Fibroblast of lung (primary cell): Measurements from ENCODE around the gene DPM1. TPM values are rescaled to one million over a fixed set of nuclear protein-coding genes. Genes with fewer than 3 reads are reported as not detected.
A peak's percentile ranks its signal among the peaks of the same experiment; 100 is the strongest.

Experiments used
- DNase-seq, 2 donors: peaks; one replicate each; pipeline versions ENCODE4 v3.0.0 to v3.0.0-alpha.2; 2010; ENCODE audit warnings: low read depth in 2 of 2
- H2AFZ ChIP-seq: 2 replicates; pipeline ENCODE4 v1.5.1; 2012; ENCODE audit warnings: low read length, control low read depth, inconsistent platforms
- H3K27ac ChIP-seq: 2 replicates; pipeline ENCODE4 v1.5.1; 2011; ENCODE audit warnings: low read length, control low read depth; ENCODE audit not compliant: insufficient read depth
- H3K27me3 ChIP-seq: 2 replicates; pipeline ENCODE4 v1.5.1; 2011; ENCODE audit warnings: mild to moderate bottlenecking, low read length; ENCODE audit not compliant: control insufficient read depth, insufficient read depth
- H3K36me3 ChIP-seq: 2 replicates; pipeline ENCODE4 v1.5.1; 2011; ENCODE audit warnings: low read length; ENCODE audit not compliant: control insufficient read depth, insufficient read depth
- H3K4me1 ChIP-seq: 2 replicates; pipeline ENCODE4 v1.5.1; 2011; ENCODE audit warnings: low read length; ENCODE audit not compliant: control insufficient read depth, insufficient read depth; ENCODE audit errors: extremely low read depth
- H3K4me2 ChIP-seq: 2 replicates; pipeline ENCODE4 v1.5.1; 2011; ENCODE audit warnings: low read length, control low read depth; ENCODE audit not compliant: insufficient read depth; ENCODE audit errors: extremely low read depth
- H3K4me3 ChIP-seq, 4 experiments: fragments of 200-600 bp in 1 of 4; sonication (generic) in 1 of 4; replicated peaks in 1 of 4; 2 replicates each; pipeline ENCODE4 v1.5.1; 2011 to 2016; ENCODE audit warnings: low read length in 4 of 4, low read depth in 3 of 4, mild to moderate bottlenecking in 3 of 4, control low read depth in 2 of 4, inconsistent platforms in 1 of 4, mixed read lengths in 1 of 4; ENCODE audit not compliant: insufficient read depth in 1 of 4; ENCODE audit errors: control extremely low read depth in 1 of 4
- H3K79me2 ChIP-seq: 2 replicates; pipeline ENCODE4 v1.5.1; 2012; ENCODE audit warnings: mild to moderate bottlenecking, low read length, inconsistent platforms; ENCODE audit not compliant: control insufficient read depth, insufficient read depth
- H3K9ac ChIP-seq: 2 replicates; pipeline ENCODE4 v1.5.1; 2011; ENCODE audit warnings: mild to moderate bottlenecking, low read length, control low read depth; ENCODE audit not compliant: insufficient read depth
- H3K9me3 ChIP-seq: 2 replicates; pipeline ENCODE4 v1.5.1; 2012; ENCODE audit warnings: low read depth, low read length; ENCODE audit not compliant: control insufficient read depth, insufficient read depth
- H4K20me1 ChIP-seq: 2 replicates; pipeline ENCODE4 v1.5.1; 2011; ENCODE audit warnings: low read length; ENCODE audit not compliant: control insufficient read depth, insufficient read depth; ENCODE audit errors: extremely low read depth
- CTCF ChIP-seq, 2 donors: IDR thresholded peaks in 1 of 2; conservative IDR thresholded peaks in 1 of 2; 1 replicate in 1 of 2; 2 replicates in 1 of 2; pipeline ENCODE4 v1.5.1; 2011 to 2012; ENCODE audit warnings: low read length in 2 of 2, control low read depth in 1 of 2, inconsistent platforms in 1 of 2, low read depth in 1 of 2, mild to moderate bottlenecking in 1 of 2
- EZH2 ChIP-seq: IDR thresholded peaks from 2 replicates; pipeline ENCODE4 v1.5.1; 2012; ENCODE audit warnings: low read length, control low read depth, mild to moderate bottlenecking; ENCODE audit errors: missing control alignments
- polyA plus RNA-seq, 2 donors: library from polyadenylated mRNA; depleted of rRNA in 1 of 2; stranded (reverse) in 1 of 2; unstranded in 1 of 2; fragments of >200 nt; gene quantifications; 2 replicates each; pipeline ENCODE4 v1.2.1, GENCODE V29; 2011 to 2012; ENCODE audit warnings: missing spikeins in 1 of 2
- total RNA-seq: library from RNA; depleted of rRNA; stranded (reverse); fragments of >200 nt; gene quantifications from 2 replicates; pipeline ENCODE4 v1.2.1, GENCODE V29; 2014

DPM1 gene
- total and polyA plus RNA-seq, 2 donors (not counting 1 experiment from before 2014, with no cell fraction given), result 60.9 to 89.1 TPM

- Histone ChIP-seq H3K79me2 (peaks cover 57% of the 10 kb centered on the region), H3K36me3 (peaks cover 5% of the 10 kb centered on the region), H3K27me3 (no peaks in the 10 kb centered on the region), H3K9ac (no peak overlapping the region), H3K4me1 (no peaks in the 10 kb centered on the region), H3K4me2 (no peak overlapping the region), H3K27ac (no peak overlapping the region), H4K20me1 (peaks cover 7% of the 10 kb centered on the region), H3K4me3 (no peak overlapping the region), H3K9me3 (no peaks in the 10 kb centered on the region), H2AFZ (no peak overlapping the region)
- no peak for DNase-seq
- no peak for TF ChIP-seq CTCF (conservative IDR thresholded peaks at IDR 0.05 in 1 of 2, IDR thresholded peaks at IDR 0.05 in 1 of 2; ENCODE audit: low read depth in 1 of 2, low read length in 2 of 2)
- TF ChIP-seq EZH2, result no peak
These were observed 57.0 kb downstream of the DPM1 start for GRCh38 chr20:50901301-50901700.

- Histone ChIP-seq H3K4me1 (no peaks in the 10 kb centered on the region), H4K20me1 (peaks cover 7% of the 10 kb centered on the region), H3K9ac (no peak overlapping the region), H3K4me2 (no peak overlapping the region), H3K36me3 (peaks cover 5% of the 10 kb centered on the region), H3K9me3 (no peaks in the 10 kb centered on the region), H2AFZ (no peak overlapping the region), H3K79me2 (peaks cover 47% of the 10 kb centered on the region), H3K27me3 (no peaks in the 10 kb centered on the region), H3K4me3 (no peak overlapping the region), H3K27ac (no peak overlapping the region)
- TF ChIP-seq CTCF (conservative IDR thresholded peaks at IDR 0.05 in 1 of 2, IDR thresholded peaks at IDR 0.05 in 1 of 2; ENCODE audit: low read depth in 1 of 2, low read length in 2 of 2), result no peak
- no peak for TF ChIP-seq EZH2
- DNase-seq, result no peak
These were observed 58.1 kb downstream of the DPM1 start for GRCh38 chr20:50900261-50900660.

GRCh38 chr20:50898475-50898874 lies 59.9 kb downstream of the DPM1 start:
- H3K27ac ChIP-seq, result no peak overlapping the region
- H3K4me3 ChIP-seq, result no peak overlapping the region
- H4K20me1 ChIP-seq, result peaks cover 2% of the 10 kb centered on the region
- TF ChIP-seq CTCF (conservative IDR thresholded peaks at IDR 0.05 in 1 of 2, IDR thresholded peaks at IDR 0.05 in 1 of 2; ENCODE audit: low read depth in 1 of 2, low read length in 2 of 2), result no peak
- TF ChIP-seq EZH2, result no peak
- H2AFZ ChIP-seq, result no peak overlapping the region
- H3K27me3 ChIP-seq, result no peaks in the 10 kb centered on the region
- H3K9me3 ChIP-seq, result no peaks in the 10 kb centered on the region
- DNase-seq, result peak in 1 of 2 donors; percentile 55
- H3K4me2 ChIP-seq, result no peak overlapping the region
- no peaks in the 10 kb centered on the region for H3K4me1 ChIP-seq
- peaks cover 30% of the 10 kb centered on the region for H3K79me2 ChIP-seq
- no peak overlapping the region for H3K9ac ChIP-seq
- H3K36me3 ChIP-seq, result peaks cover 9% of the 10 kb centered on the region
